WERI-Rb-1 (cell line): ENCODE measurements around the gene CLCNKA.

Experiments
- DNase-seq: peaks from one replicate; pipeline ENCODE4 v3.0.0-alpha.2; 2020
- H3K27ac ChIP-seq: fragments of 250-450 bp; sonication (Bioruptor Pico); 2 replicates; pipeline ENCODE4 v1.5.1; 2020; ENCODE audit warnings: mild to moderate bottlenecking, moderate library complexity
- H3K27me3 ChIP-seq: fragments of 250-450 bp; sonication (Bioruptor Pico); 2 replicates; pipeline ENCODE4 v1.5.1; 2021; ENCODE audit warnings: mild to moderate bottlenecking, low read depth, moderate library complexity; ENCODE audit not compliant: insufficient read depth, severe bottlenecking
- H3K36me3 ChIP-seq: fragments of 250-450 bp; sonication (Bioruptor Pico); 2 replicates; pipeline ENCODE4 v1.5.1; 2020; ENCODE audit warnings: mild to moderate bottlenecking, moderate library complexity
- H3K4me3 ChIP-seq: 2 replicates; pipeline ENCODE4 v1.5.1; 2011; ENCODE audit warnings: low read depth, mild to moderate bottlenecking, control low read depth, low read length
- H3K9me3 ChIP-seq: fragments of 250-450 bp; sonication (Bioruptor Pico); 2 replicates; pipeline ENCODE4 v1.5.1; 2021; ENCODE audit warnings: mild to moderate bottlenecking, moderate library complexity; ENCODE audit not compliant: severe bottlenecking
- CTCF ChIP-seq: IDR thresholded peaks from 2 replicates; pipeline ENCODE4 v1.5.1; 2011; ENCODE audit warnings: low read depth, mild to moderate bottlenecking, control low read depth, inconsistent platforms, low read length

Gene CLCNKA

GRCh38 chr1:15989776-15990175 lies 32.1 kb upstream of the CLCNKA start:
- Histone ChIP-seq H3K4me3 (no peak overlapping the region), H3K27ac (no peak overlapping the region), H3K9me3 (no peaks in the 10 kb centered on the region), H3K27me3 (no peaks in the 10 kb centered on the region), H3K36me3 (no peaks in the 10 kb centered on the region)
- TF ChIP-seq CTCF = no peak
- DNase-seq = no peak

- no peak for TF ChIP-seq CTCF
Measured at GRCh38 chr1:15991427-15992186, 30.2 kb upstream of the CLCNKA start.

DNA sequence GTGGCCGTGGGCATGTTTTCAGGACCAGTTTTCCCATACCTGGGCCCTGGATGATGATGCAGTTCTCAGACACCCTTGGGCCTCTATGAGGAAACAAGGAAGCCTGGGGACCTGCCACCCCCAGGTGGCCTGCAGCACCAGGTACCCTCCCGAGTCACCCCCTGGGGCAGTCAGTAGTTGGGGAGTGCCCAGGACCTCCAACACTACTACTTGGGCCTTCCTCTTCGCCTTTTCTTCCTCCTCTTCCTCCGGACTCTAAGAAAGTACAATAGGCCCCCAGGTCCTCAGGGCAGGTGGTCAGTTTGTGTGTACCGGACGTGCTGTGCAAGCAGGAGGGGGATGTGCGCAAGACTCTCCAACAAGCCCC lies 29.7 kb upstream of the CLCNKA start:
- Histone ChIP-seq H3K4me3 (no peak overlapping the region), H3K27ac (no peak overlapping the region), H3K27me3 (no peaks in the 10 kb centered on the region), H3K36me3 (no peaks in the 10 kb centered on the region), H3K9me3 (no peaks in the 10 kb centered on the region)
- no peak for TF ChIP-seq CTCF
- DNase-seq = no peak

More at GRCh38 chr1:15991427-15992186, 30.2 kb upstream of the CLCNKA start:
- Histone ChIP-seq H3K9me3 (no peaks in the 10 kb centered on the region), H3K4me3 (no peak overlapping the region), H3K27me3 (no peaks in the 10 kb centered on the region), H3K36me3 (no peaks in the 10 kb centered on the region), H3K27ac (no peak overlapping the region)
- DNase-seq = no peak

- Histone ChIP-seq H3K4me3 (no peak overlapping the region), H3K27ac (no peak overlapping the region), H3K27me3 (no peaks in the 10 kb centered on the region), H3K9me3 (no peaks in the 10 kb centered on the region), H3K36me3 (no peaks in the 10 kb centered on the region)
- TF ChIP-seq CTCF = no peak
- no peak for DNase-seq
Measured at GRCh38 chr1:15992582-15993500, 29.0 kb upstream of the CLCNKA start.

- TF ChIP-seq CTCF = no peak
- Histone ChIP-seq H3K27me3 (no peaks in the 10 kb centered on the region), H3K36me3 (no peaks in the 10 kb centered on the region), H3K4me3 (no peak overlapping the region), H3K9me3 (no peaks in the 10 kb centered on the region), H3K27ac (no peak overlapping the region)
- DNase-seq = no peak
Measured at GRCh38 chr1:15993666-15994065, 28.2 kb upstream of the CLCNKA start.
